Stimulated activated CD4-positive, alpha-beta T cell treated with anti-CD3 and anti-CD28 coated beads, Interleukin-1b, Interleukin-23, amount 100 ng/mL, for 4 hours (primary cell): ENCODE measurements around the gene NUMA1.

Experiments used
- DNase-seq, 2 donors: peaks; one replicate each; pipeline ENCODE4 v3.0.0-alpha.2; 2020; ENCODE audit warnings: low read depth in 2 of 2

The NUMA1 gene

DNA sequence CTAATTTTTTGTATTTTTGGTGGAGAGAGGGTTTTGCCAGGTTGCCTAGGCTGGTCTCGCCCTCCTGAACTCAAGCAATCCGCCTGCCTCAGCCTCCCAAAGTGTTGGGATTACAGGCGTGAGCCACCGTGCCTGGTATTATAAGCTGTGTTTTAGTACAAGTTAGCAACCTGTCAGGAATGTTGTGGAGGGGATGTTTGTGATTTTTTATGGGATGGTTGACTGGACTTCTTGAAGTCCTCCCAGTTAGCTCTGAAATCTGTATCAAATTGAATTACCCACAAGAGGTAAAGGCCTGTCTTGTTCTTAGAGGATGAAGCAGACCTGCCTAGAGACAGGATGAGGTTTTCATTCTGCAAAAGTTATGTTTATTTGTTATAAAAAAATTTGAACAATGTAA lies 115.7 kb downstream of the NUMA1 start:
- no peak for DNase-seq

- no peak for DNase-seq
Measured at GRCh38 chr11:71963468-71963867, 116.9 kb downstream of the NUMA1 start.

- no peak for DNase-seq
Measured at GRCh38 chr11:71962428-71963038, 117.8 kb downstream of the NUMA1 start.

DNA sequence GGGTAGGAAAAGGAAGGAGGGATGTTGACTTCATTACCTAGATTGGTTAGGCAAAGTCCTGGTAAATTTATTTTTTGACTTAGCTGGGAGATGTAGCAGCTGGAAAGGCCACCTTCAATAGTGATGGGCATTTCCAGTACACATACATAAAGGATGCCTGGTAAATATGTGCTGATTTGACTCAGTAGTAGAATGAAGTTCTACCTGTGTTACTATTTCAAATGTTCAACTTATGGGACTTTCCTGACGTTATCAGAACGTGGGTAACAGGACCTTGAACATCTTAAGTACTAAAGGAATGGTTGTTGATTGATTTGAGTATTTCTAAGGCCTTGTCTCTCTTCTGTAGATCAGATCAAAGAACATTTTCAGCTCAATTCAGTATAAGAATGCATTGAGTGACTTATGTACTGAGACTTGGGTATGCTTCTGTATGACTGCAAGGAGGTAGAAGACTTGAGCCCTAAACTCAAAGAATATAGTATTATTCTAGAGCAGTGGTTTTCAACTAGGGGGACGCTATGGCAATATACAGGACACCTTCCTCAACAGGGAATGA lies 124.4 kb downstream of the NUMA1 start:
- no peak for DNase-seq
